Chondrocyte (in vitro differentiated cells): ENCODE data around the gene CHMP1B. TPM values are rescaled to one million over a fixed set of nuclear protein-coding genes. Genes with fewer than 3 reads are reported as not detected.

Source experiments
- DNase-seq: peaks from one replicate; pipeline ENCODE4 v3.0.0; 2021; ENCODE audit warnings: mixed read lengths, low spot score
- H3K27ac Mint-ChIP-seq: one replicate; pipeline ENCODE4 v1.8.0; 2021; ENCODE audit warnings: mild to moderate bottlenecking, moderate library complexity, mixed read lengths; ENCODE audit not compliant: unreplicated experiment
- H3K27me3 Mint-ChIP-seq: 2 replicates; pipeline ENCODE4 v1.8.0; 2021; ENCODE audit warnings: low read depth, mixed read lengths
- H3K36me3 Mint-ChIP-seq: 2 replicates; pipeline ENCODE4 v1.8.0; 2021; ENCODE audit warnings: low read depth, mixed read lengths
- H3K4me1 Mint-ChIP-seq: 2 replicates; pipeline ENCODE4 v1.8.0; 2021; ENCODE audit warnings: low read depth, mild to moderate bottlenecking, mixed read lengths
- H3K4me3 Mint-ChIP-seq: one replicate; pipeline ENCODE4 v1.8.0; 2021; ENCODE audit warnings: mild to moderate bottlenecking, moderate library complexity, mixed read lengths; ENCODE audit not compliant: unreplicated experiment
- H3K9me3 Mint-ChIP-seq: 2 replicates; pipeline ENCODE4 v1.8.0; 2021; ENCODE audit warnings: low read depth, mixed read lengths
- total RNA-seq: library from RNA; stranded (reverse); gene quantifications from 3 replicates; pipeline ENCODE4 v1.2.1, GENCODE V29; 2021
- TF ChIP-seq, protein P1 (sequence below): fragments of 200-600 bp; sonication (generic); IDR thresholded peaks from 2 replicates; pipeline ENCODE4 v1.5.0; 2021; ENCODE audit warnings: antibody characterized with exemption, mild to moderate bottlenecking, moderate library complexity

CHMP1B gene
- total RNA-seq, 1 donor from 2014 or later, result 32.5 TPM

DNA sequence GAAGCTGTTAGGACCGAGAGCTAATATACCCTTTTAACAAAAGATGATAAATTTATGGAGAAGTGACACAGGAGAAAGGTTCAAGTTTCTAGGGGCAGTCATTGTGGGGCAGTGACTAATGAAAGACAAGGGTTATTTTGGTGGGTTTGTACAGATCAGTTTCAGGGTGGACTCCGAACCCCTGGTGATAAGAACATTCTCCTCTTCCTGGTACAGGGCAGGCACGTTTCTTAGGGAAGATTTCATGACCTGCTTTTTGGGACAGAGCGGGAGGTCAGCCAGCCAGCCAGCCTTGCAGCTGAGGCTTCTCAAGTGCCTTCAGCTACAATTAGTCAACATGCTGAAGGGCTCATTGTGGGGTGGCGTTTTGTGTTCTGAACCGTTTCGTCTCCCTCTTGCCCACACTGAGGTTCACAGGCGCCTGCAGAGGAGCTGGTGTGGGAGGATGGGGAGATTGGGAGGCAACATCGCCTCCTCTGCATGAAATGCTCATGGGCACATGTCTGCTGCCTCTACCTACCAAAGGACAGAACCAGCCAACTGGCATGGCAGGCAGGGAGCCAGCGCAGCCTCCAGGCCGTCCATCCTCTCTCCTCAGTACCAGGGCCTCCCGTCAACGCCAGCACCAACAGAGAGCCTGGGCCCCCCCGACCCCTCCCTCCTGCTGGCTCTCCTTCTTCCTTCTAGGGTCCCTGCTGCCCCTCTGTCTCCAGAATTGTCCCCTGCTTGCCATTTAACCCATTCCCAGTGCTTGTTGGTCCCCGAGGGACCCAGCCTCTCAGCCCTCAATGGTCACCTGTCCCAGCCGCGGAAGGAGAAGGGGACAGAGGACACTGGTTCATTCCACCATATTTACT lies 9.6 kb downstream of the CHMP1B start:
- H3K27ac Mint-ChIP-seq, result no peak overlapping the region
- DNase-seq, result no peak
- H3K9me3 Mint-ChIP-seq, result no peaks in the 10 kb centered on the region
- no peaks in the 10 kb centered on the region for H3K36me3 Mint-ChIP-seq
- H3K4me3 Mint-ChIP-seq, result no peak overlapping the region
- H3K27me3 Mint-ChIP-seq, result no peaks in the 10 kb centered on the region
- TF ChIP-seq, protein P1, sequence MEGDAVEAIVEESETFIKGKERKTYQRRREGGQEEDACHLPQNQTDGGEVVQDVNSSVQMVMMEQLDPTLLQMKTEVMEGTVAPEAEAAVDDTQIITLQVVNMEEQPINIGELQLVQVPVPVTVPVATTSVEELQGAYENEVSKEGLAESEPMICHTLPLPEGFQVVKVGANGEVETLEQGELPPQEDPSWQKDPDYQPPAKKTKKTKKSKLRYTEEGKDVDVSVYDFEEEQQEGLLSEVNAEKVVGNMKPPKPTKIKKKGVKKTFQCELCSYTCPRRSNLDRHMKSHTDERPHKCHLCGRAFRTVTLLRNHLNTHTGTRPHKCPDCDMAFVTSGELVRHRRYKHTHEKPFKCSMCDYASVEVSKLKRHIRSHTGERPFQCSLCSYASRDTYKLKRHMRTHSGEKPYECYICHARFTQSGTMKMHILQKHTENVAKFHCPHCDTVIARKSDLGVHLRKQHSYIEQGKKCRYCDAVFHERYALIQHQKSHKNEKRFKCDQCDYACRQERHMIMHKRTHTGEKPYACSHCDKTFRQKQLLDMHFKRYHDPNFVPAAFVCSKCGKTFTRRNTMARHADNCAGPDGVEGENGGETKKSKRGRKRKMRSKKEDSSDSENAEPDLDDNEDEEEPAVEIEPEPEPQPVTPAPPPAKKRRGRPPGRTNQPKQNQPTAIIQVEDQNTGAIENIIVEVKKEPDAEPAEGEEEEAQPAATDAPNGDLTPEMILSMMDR, result no peak
- H3K4me1 Mint-ChIP-seq, result peaks cover 43% of the 10 kb centered on the region

DNA sequence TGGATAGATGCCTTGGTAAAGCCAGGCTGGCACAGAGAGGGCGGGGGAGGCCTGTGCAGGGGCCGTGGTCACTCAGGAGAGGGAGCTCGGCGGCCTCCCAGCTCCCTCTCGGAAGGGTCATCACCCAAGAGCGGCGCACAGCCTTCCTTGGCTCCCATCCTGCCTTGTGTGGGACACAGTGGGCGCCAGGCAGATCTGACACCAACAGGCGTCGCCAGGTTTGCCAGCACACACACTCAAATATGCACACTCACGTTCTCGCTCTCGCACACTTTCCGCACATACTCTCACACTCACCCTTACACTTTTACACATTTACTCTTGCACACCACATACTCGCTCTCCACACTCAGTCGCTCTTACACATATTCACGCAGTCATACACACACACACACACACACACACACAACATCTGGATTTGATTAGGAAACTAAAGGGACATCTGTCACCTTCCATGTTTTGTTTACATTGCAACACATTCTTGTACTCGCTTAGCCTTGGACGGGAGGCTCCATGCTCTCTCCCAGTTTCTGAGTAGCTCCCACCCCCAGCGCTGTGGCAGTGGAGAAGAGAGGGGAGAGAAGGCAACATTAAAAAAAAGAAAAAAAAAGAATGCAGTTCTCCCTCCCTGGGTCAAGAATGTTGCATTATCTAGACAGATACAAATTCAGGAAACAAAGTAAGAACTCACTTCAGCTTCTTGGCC lies 10.5 kb downstream of the CHMP1B start:
- TF ChIP-seq, protein P1, result no peak
- Mint-ChIP-seq H3K36me3 (no peaks in the 10 kb centered on the region), H3K27me3 (no peaks in the 10 kb centered on the region), H3K4me1 (peaks cover 34% of the 10 kb centered on the region), H3K4me3 (no peak overlapping the region), H3K27ac (no peak overlapping the region), H3K9me3 (no peaks in the 10 kb centered on the region)
- DNase-seq, result no peak

DNA sequence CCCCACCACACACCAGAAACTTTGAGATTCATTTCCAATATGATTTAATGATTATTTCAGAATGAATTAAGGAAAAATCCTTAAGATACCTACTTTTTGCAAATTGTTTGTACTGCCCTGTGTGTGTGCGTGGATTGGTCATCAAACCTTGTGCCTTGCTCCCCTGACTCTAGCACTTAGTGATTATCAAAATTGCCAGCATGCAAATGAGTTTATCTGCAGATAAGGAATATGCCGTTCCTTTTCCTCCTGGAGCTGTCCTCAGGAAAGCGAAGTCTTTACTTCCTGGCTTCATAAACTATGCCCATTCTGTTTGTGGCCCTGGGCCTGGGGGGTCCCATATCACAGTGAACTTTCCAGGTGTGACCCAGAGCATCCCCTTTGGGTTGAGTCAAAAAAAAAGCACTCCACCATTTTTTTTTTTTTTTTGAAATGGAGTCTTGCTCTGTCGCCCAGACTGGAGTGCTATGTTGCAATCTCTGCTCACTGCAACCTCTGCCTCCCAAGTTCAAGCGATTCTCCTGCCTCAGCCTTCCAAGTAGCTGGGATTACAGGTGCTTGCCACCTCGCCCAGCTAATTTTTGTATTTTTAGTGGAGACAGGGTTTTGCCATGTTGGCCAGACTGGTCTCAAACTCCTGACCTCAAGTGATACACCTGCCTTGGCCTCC lies 11.4 kb downstream of the CHMP1B start:
- no peak overlapping the region for H3K4me3 Mint-ChIP-seq
- no peak overlapping the region for H3K27ac Mint-ChIP-seq
- no peaks in the 10 kb centered on the region for H3K9me3 Mint-ChIP-seq
- no peaks in the 10 kb centered on the region for H3K36me3 Mint-ChIP-seq
- no peak for DNase-seq
- peaks cover 26% of the 10 kb centered on the region for H3K4me1 Mint-ChIP-seq
- H3K27me3 Mint-ChIP-seq, result no peaks in the 10 kb centered on the region
- TF ChIP-seq, protein P1, result no peak

DNA sequence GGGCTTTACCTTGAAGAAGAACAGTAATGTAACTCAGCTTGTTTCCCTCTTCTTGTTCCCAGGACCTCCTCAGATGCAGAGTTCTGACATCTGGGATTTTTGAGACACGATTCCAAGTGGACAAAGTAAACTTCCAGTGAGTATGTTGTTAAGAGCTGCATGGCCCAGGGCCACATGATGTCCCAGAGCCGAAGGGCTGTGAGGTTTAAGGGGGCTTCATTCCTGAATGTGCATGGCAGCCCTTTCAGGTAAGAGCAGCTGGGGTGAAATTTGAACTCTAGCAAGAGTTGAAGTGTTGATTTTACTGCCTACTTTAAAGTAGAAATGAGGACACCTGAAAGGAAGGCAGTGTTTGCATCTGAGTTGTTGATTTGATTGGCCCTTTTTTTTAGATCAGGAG lies 13.3 kb downstream of the CHMP1B start:
- Mint-ChIP-seq H3K9me3 (no peaks in the 10 kb centered on the region), H3K4me1 (peaks cover 8% of the 10 kb centered on the region), H3K36me3 (no peaks in the 10 kb centered on the region), H3K27me3 (no peaks in the 10 kb centered on the region), H3K4me3 (no peak overlapping the region), H3K27ac (no peak overlapping the region)
- DNase-seq, result no peak
- TF ChIP-seq, protein P1, result no peak

DNA sequence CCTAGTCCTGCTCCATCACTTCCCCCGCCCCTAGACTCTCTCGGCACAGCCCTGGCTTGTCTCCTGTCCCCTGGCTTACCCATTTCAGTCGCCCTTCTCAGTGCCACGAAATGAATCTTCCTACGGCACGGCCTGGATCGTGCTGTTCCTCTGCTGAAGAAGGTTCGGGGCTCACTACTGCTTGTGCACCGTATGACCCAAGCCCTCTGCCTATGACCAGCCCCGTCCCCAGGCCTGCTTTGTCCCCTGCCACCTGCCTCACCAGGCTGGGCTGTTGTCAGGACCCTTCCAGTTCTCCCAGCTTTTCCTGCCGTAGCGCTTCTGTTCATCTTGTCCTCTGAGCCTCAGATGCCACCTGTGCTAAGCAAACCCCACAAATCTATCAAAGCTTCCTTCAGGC lies 13.9 kb downstream of the CHMP1B start:
- TF ChIP-seq, protein P1, result no peak
- Mint-ChIP-seq H3K36me3 (no peaks in the 10 kb centered on the region), H3K27me3 (no peaks in the 10 kb centered on the region), H3K4me1 (peaks cover 4% of the 10 kb centered on the region), H3K27ac (no peak overlapping the region), H3K9me3 (no peaks in the 10 kb centered on the region), H3K4me3 (no peak overlapping the region)
- no peak for DNase-seq
